ENCODE results near the gene EPHA8.

Gene EPHA8

DNA sequence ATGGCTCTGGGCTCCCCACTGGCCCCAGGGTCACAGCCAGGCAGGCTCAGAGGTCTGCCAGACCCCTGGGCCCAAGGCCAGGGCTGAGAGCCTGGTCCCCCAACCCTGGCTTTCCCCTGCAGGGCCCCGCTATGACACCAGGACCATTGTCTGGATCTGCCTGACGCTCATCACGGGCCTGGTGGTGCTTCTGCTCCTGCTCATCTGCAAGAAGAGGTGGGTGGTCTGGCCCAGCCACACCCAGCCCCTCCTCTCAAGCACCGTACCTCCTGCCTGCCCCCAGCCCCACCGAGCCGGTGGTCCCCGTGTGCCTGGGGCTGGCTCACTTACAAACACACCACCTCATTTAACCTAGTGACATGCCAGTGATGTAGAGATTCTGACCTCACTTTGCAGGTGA, 31.8 kb downstream of the EPHA8 start:
- DNase-seq, result no peak

DNA sequence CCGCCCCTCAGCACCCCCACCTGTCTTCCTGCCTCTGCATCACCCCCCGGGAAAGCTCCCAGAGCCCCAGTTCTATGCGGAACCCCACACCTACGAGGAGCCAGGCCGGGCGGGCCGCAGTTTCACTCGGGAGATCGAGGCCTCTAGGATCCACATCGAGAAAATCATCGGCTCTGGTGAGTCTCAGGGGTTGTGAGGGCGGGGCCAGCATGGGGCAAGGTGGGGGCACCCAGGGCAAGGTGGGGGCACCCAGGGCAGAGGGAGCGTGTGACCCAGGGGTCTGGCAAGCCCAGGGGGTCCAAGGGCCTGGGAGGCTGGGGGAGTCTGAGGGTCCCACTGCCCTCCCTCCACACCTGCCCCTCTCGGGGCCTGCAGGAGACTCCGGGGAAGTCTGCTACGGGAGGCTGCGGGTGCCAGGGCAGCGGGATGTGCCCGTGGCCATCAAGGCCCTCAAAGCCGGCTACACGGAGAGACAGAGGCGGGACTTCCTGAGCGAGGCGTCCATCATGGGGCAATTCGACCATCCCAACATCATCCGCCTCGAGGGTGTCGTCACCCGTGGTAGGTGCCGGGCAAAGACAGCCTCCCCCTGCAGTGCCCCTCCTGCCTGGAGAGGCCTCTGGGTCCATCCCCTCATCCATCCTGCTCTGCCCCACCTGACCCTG, 34.1 kb downstream of the EPHA8 start:
- DNase-seq, result no peak

GRCh38 chr1:22597996-22598395, 34.7 kb downstream of the EPHA8 start:
- no peak for DNase-seq

DNA sequence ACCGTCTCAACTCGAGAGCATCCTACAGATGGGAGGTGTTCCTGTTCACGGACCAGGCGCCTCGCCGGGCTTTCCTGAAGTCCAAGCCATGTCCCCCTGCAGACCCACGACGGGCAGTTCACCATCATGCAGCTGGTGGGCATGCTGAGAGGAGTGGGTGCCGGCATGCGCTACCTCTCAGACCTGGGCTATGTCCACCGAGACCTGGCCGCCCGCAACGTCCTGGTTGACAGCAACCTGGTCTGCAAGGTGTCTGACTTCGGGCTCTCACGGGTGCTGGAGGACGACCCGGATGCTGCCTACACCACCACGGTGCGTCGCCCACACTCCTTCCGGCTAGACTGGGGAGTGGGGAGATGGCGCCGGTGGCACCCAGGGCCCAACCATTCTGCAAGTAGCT, 35.4 kb downstream of the EPHA8 start:
- DNase-seq, result no peak

DNA sequence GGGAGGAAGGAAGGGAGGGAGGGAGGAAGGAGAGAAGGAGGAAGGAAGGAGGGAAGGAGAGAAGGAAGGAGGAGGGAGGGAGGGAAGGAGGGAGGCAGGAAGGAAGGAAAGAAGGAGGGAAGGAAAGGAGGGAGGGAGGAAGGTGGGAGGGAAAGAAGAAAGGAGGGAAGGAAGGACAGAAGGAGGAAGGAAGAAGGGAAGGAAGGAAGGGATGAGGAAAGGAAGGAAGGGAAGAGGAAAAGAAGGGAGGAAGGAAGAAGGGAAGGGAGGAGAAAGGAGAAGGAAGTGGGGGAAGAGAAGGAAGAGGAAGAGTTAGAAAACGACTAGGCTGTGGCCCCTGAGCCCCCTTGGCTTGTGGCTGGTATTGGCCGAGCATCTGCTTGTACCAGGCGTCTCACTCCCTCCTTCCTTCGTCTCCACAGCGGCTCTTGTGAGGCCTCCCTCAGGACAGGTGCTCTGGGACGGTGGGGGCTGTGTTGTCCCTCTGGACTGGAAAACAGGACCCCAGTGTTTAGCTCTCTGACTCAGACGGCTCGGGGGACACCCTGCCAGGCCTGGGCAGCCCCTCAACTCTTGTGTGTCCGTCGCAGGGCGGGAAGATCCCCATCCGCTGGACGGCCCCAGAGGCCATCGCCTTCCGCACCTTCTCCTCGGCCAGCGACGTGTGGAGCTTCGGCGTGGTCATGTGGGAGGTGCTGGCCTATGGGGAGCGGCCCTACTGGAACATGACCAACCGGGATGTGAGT, 37.0 kb downstream of the EPHA8 start:
- no peak for DNase-seq

GRCh38 chr1:22600817-22601605, 37.7 kb downstream of the EPHA8 start:
- no peak for DNase-seq

DNA sequence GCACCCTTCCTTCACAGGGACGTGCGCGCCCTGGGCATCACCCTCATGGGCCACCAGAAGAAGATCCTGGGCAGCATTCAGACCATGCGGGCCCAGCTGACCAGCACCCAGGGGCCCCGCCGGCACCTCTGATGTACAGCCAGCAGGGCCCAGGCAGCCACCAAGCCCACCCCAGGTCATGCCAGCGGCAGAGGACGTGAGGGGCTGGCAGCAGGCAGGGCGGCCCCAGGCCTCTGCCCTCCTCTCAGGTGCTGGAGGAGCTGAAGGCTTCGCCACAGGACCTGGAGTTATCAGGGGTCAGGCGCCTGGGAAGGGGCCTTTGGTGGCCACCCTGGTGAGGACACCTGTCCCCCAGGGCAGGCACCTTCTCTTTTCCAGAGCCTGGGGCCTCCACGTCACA, 38.3 kb downstream of the EPHA8 start:
- DNase-seq, result no peak

DNA sequence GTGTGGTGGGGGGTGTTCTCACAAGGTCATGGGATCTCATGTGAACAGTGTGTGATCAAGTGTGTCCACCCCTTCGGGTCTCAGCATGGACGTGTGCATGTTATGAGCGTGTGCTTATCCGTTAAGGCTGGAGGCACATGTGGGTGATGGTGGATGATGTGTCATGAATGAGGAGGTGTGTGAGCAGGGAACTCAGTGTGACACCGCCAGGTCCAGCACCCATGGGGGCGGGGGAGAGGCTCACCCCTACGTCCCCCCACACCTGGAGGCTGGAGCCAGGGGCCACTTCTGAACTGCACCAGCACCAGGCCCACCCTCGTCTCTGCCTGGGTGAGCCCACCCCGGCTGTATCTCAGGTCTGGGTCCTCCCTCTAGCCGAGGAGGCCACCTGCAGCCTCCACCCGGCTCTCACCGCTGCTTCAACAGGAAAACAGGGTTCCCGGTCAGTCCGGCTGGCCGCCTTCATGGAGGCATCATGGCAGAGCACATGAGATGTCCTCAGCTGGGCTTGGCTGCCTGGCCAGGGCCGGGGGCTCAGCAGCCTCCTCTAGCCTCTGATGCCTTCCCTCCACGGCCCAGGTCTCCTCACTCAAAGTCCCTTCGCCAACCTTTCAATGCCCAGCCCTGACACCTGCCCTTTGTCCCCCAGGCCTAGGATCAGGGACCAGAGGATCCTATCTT, 38.9 kb downstream of the EPHA8 start:
- no peak for DNase-seq

DNA sequence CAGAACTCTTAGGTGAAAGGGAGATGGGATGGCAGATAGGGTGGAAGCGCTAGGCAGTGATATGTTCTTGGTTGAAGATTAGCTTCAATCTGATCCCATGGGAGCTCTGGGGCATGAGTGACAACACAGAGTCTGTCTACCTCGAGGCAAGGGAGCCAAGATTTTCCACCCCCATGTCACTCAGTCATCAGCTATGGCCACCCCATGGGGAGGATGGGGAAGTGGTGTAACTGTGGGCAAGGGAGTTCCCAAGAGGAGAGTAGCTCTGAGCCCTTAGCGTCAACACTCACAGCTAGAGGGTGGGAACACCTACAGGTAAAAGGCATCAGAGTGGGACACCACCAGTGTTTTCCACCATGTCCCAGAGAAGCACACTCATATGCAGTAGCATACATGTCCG, 42.9 kb downstream of the EPHA8 start:
- DNase-seq, result no peak

DNA sequence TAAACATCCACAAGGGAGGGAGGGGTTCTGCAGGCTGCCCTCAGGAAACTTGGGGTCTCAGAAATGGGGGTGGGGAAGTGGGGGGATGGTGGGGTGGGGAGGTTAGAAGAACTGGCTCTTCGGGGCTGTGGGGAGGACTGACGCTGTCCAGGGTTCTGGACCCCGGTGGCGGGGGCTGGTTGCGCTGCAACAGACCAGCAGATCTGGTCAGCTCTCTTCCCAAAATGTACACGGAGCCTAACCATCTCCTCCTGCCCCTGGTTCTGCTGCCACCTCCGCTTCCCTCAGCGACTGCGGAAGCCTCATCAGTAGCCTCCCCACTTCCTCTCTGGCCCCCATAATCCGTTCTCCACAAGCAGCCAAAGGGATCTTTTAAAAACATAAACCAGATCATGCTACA, 43.9 kb downstream of the EPHA8 start:
- DNase-seq, result no peak

DNA sequence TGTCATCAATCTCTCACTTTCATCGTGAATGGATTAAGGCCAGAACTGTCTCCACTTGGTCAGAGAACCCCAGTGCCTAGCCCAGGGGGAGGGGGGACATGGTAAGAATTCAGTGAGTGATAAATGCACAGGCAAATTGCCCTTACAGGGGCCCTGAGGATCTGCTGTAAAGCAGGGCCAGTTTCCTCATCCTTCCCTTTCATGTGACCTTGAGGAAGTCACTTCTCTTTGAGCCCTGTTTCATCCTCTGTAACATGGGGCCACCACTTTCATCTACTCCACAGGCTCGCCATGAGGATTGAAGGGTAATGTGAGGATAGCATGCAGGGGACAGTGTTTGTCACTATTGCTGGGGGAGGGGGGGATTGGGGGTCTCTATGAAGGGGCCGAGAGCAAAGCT, 45.1 kb downstream of the EPHA8 start:
- DNase-seq, result no peak

- no peak for DNase-seq
These were observed 46.0 kb downstream of the EPHA8 start for GRCh38 chr1:22609291-22609690.

GRCh38 chr1:22611530-22611947, 48.2 kb downstream of the EPHA8 start:
- peak; percentile 15 for DNase-seq

- DNase-seq, result no peak
These were observed 49.6 kb downstream of the EPHA8 start for GRCh38 chr1:22612671-22613571.

GRCh38 chr1:22613572-22613918, 50.3 kb downstream of the EPHA8 start:
- no peak for DNase-seq

- DNase-seq, result no peak
These were observed 50.7 kb downstream of the EPHA8 start for GRCh38 chr1:22613951-22614350.

DNA sequence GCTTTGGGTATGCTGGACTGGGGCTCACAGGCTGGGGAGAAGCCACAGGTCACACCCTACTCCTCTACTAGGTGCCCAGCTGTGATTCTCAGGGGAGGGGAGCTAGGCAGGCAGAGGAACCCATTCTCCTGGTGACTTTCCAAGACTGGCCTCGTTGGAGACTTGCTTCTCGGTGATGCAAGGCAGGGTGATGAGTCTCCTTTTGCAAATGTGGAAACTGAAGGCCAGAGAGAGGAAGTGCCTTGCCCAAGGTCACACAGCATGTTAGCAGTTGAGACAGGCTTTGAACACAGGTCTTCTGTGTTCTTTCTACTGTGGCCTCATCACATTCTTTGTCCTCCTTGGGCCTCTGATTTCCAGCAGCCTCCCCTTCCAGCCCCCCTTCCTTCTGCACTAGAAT, 52.6 kb downstream of the EPHA8 start:
- DNase-seq, result no peak

DNA sequence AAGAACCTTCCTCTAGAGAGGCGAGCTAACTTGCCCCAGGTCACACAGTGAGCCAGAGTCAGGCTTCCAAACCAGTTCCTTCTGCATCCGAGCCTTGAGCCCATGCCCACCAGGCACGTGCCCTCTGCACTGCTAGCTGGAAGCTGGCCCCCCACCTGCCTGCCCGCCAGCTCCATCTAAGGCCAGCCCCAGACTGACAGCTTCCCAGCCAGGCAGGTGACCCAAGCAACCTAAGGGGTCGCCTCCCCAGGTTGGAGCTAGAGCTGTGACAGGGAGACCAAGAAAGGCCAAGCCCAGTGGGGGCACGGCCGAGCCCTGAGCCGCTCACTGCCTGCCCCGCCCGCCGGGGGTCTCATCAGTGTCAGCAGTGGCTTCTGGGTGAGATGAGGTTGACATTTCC, 53.3 kb downstream of the EPHA8 start:
- no peak for DNase-seq

DNA sequence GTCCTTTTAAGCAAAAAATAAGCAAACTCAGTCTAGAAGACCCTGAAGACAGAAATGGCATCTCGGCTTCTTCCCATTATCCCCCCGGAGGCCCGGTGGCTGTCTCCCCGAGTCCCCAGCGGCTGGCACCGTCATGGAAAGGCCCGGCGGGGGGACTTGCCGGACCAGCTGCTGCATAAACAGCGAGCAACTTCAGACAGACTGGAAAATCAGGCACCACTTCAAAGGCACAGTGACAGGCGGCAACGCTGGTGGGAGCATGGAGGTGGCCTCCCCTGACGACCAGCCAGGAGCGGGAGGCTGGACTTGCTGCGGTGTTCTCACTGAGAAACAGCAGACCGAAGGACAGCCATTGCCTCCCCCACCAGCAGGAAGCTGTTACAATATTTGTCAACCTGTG, 54.8 kb downstream of the EPHA8 start:
- no peak for DNase-seq

DNA sequence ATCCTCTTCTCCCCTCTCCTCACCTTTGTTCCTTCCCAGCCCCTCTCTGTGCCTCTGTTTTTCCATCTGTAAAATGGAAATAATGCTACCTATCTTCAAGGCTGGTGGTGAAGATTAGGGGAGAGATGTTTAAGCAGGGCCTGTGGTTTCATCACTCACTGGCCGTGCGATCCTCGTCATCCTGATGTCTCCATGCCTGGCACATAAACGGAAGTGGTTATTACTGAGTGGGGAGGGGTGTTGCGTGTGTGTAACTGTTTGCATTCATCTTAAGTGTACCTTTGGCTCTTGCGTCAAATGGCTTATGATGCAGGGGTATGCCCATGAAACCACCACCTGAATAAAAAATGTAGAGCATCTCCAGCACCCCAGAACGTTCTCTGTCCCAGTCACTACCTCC, 56.0 kb downstream of the EPHA8 start:
- no peak for DNase-seq

- DNase-seq, result no peak
These were observed 56.5 kb downstream of the EPHA8 start for GRCh38 chr1:22619798-22620197.

DNA sequence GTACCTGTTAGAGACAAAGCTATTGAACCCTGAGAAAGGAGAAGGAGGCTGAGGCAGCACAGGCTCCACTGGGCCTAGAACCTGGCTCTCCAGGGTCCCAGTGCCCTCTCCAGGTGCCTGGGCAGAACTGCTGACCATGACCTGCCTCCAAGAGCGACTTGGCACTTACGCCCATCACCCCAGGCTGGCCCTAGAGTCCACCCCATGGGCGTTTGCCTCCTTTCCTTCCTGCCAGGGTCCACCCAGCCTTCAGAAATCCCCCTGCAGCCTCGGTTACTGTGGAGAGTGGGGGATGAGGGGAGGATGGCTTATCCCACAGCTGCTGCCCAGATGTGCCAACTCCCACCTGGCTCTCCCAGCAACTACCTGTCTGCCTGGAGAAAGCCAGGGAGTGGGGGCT, 58.5 kb downstream of the EPHA8 start:
- no peak for DNase-seq
